GM19467 (cell line): ENCODE results near the gene SUGP1.
A peak's percentile ranks its signal among the peaks of the same experiment; 100 is the strongest.
"Not testable (repeated sequence)": the region's sequence is repeated elsewhere in the genome, so short reads cannot be mapped to it uniquely, and the experiment has no call there.

Experiments
- ATAC-seq: cut with Tn5 transposase; IDR thresholded peaks from one replicate; pipeline ENCODE4 v1.9.1; 2021; ENCODE audit warnings: mild to moderate bottlenecking, moderate library complexity; ENCODE audit not compliant: unreplicated experiment

The SUGP1 gene

GRCh38 chr19:19320361-19321140 lies at the start of gene SUGP1, which contains the start of gene MAU2:
SUGP1 (minus strand) TSS chr19:19320509; CDS start chr19:19320496, 13 bp downstream.
MAU2 (plus strand) TSS chr19:19320829; CDS start chr19:19320860, 31 bp downstream.
- peak; percentile 90 for ATAC-seq

GRCh38 chr19:19368087-19368486 lies 47.8 kb upstream of the SUGP1 start:
- ATAC-seq: no peak

GRCh38 chr19:19366434-19367396 lies 46.4 kb upstream of the SUGP1 start:
- peak; percentile 70 for ATAC-seq

GRCh38 chr19:19362075-19362474 lies 41.8 kb upstream of the SUGP1 start:
- ATAC-seq: no peak

- peak; percentile 64 for ATAC-seq
Observed at GRCh38 chr19:19361075-19361594, 40.8 kb upstream of the SUGP1 start.

- no peak for ATAC-seq
Observed at GRCh38 chr19:19356901-19357566, 36.7 kb upstream of the SUGP1 start.

GRCh38 chr19:19356500-19356899 lies 36.2 kb upstream of the SUGP1 start:
- ATAC-seq: no peak

GRCh38 chr19:19355606-19356139 lies 35.4 kb upstream of the SUGP1 start:
- ATAC-seq: no peak

- ATAC-seq: no peak
Observed at GRCh38 chr19:19354932-19355331, 34.6 kb upstream of the SUGP1 start.

GRCh38 chr19:19354007-19354406 lies 33.7 kb upstream of the SUGP1 start:
- no peak for ATAC-seq

GRCh38 chr19:19352823-19353222 lies 32.5 kb upstream of the SUGP1 start:
- no peak for ATAC-seq

- not testable (repeated sequence) for ATAC-seq
Observed at GRCh38 chr19:19350756-19351155, 30.4 kb upstream of the SUGP1 start.

GRCh38 chr19:19349365-19349764 lies 29.1 kb upstream of the SUGP1 start:
- no peak for ATAC-seq

- ATAC-seq: no peak
Observed at GRCh38 chr19:19348266-19348665, 28.0 kb upstream of the SUGP1 start.

- ATAC-seq: no peak
Observed at GRCh38 chr19:19347401-19348110, 27.2 kb upstream of the SUGP1 start.

GRCh38 chr19:19345970-19346369 lies 25.7 kb upstream of the SUGP1 start:
- ATAC-seq: no peak

- ATAC-seq: no peak
Observed at GRCh38 chr19:19345232-19345631, 24.9 kb upstream of the SUGP1 start.

GRCh38 chr19:19343762-19344161 lies 23.5 kb upstream of the SUGP1 start:
- ATAC-seq: no peak

- no peak for ATAC-seq
Observed at GRCh38 chr19:19343016-19343362, 22.7 kb upstream of the SUGP1 start.
